ENCODE data around the gene GALNTL6.

The GALNTL6 gene

DNA sequence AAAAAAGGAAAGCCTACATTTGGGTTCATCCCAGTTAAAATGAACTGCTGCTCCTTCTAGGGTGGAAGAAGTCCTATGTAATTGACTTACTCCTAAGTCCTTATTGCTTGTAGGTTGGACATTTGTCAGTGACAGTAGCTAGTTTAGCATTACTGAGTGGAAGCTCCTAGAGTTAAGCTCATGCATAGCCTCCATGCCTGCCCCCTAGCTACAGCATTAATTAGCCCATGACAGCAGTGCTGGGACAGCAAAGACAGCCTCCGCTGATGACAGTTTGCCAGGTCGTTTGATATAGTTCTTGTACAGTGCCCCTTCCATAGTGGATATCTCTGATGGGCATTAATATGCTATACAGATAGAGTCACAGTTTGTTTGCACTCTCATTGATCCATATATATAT, 18.7 kb upstream of the GALNTL6 start:
- H3F3A ChIP-seq (ENCODE audit: insufficient read depth), result no peaks in the 10 kb centered on the region
- TF ChIP-seq EZH2phosphoT487 (conservative IDR thresholded peaks at IDR 0.05; ENCODE audit: low read length), result no peak
- TF ChIP-seq, protein P1, sequence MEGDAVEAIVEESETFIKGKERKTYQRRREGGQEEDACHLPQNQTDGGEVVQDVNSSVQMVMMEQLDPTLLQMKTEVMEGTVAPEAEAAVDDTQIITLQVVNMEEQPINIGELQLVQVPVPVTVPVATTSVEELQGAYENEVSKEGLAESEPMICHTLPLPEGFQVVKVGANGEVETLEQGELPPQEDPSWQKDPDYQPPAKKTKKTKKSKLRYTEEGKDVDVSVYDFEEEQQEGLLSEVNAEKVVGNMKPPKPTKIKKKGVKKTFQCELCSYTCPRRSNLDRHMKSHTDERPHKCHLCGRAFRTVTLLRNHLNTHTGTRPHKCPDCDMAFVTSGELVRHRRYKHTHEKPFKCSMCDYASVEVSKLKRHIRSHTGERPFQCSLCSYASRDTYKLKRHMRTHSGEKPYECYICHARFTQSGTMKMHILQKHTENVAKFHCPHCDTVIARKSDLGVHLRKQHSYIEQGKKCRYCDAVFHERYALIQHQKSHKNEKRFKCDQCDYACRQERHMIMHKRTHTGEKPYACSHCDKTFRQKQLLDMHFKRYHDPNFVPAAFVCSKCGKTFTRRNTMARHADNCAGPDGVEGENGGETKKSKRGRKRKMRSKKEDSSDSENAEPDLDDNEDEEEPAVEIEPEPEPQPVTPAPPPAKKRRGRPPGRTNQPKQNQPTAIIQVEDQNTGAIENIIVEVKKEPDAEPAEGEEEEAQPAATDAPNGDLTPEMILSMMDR (IDR thresholded peaks at IDR 0.05; ENCODE audit: insufficient read depth, low read length, poor library complexity, severe bottlenecking), result no peak
- no peaks in the 10 kb centered on the region for H4K20me1 ChIP-seq (ENCODE audit: low read depth, low read length)
- no peak overlapping the region for H3K4me2 ChIP-seq (ENCODE audit: low read depth, low read length, poor library complexity, severe bottlenecking)
- no peaks in the 10 kb centered on the region for H3K36me3 ChIP-seq (ENCODE audit: low read length)
- H3K79me2 ChIP-seq (ENCODE audit: insufficient read depth, low read length), result no peaks in the 10 kb centered on the region
- no peaks in the 10 kb centered on the region for H3K27me3 ChIP-seq (ENCODE audit: low read length)
- no peaks in the 10 kb centered on the region for H3K9me2 ChIP-seq (replicated peaks; ENCODE audit: insufficient read depth, low read length)
- no peak overlapping the region for H2AFZ ChIP-seq (ENCODE audit: low read depth, low read length, severe bottlenecking)
- no peak overlapping the region for H3K27ac ChIP-seq (ENCODE audit: low read depth, low read length)
- H3K9ac ChIP-seq (ENCODE audit: low read length), result no peak overlapping the region
- no peak overlapping the region for H3K4me3 ChIP-seq (ENCODE audit: insufficient read depth, low read length, poor library complexity, severe bottlenecking)
- H3K9me3 ChIP-seq (ENCODE audit: insufficient read depth, low read length), result no peaks in the 10 kb centered on the region

- H3K4me2 ChIP-seq (ENCODE audit: low read depth, low read length, poor library complexity, severe bottlenecking), result no peak overlapping the region
- no peak overlapping the region for H3K27ac ChIP-seq (ENCODE audit: low read depth, low read length)
- H4K20me1 ChIP-seq (ENCODE audit: low read depth, low read length), result no peaks in the 10 kb centered on the region
- no peak overlapping the region for H3K4me3 ChIP-seq (ENCODE audit: insufficient read depth, low read length, poor library complexity, severe bottlenecking)
- H3K27me3 ChIP-seq (ENCODE audit: low read length), result no peaks in the 10 kb centered on the region
- H3F3A ChIP-seq (ENCODE audit: insufficient read depth), result no peaks in the 10 kb centered on the region
- TF ChIP-seq, protein P1 (IDR thresholded peaks at IDR 0.05; ENCODE audit: insufficient read depth, low read length, poor library complexity, severe bottlenecking), result no peak
- TF ChIP-seq EZH2phosphoT487 (conservative IDR thresholded peaks at IDR 0.05; ENCODE audit: low read length), result no peak
- H3K9ac ChIP-seq (ENCODE audit: low read length), result no peak overlapping the region
- no peak overlapping the region for H2AFZ ChIP-seq (ENCODE audit: low read depth, low read length, severe bottlenecking)
- H3K36me3 ChIP-seq (ENCODE audit: low read length), result no peaks in the 10 kb centered on the region
- H3K9me2 ChIP-seq (replicated peaks; ENCODE audit: insufficient read depth, low read length), result no peaks in the 10 kb centered on the region
- H3K79me2 ChIP-seq (ENCODE audit: insufficient read depth, low read length), result no peaks in the 10 kb centered on the region
- no peaks in the 10 kb centered on the region for H3K9me3 ChIP-seq (ENCODE audit: insufficient read depth, low read length)
Measured at GRCh38 chr4:171809854-171810253, 3.4 kb upstream of the GALNTL6 start.

- H3F3A ChIP-seq (ENCODE audit: insufficient read depth), result no peaks in the 10 kb centered on the region
- TF ChIP-seq EZH2phosphoT487 (conservative IDR thresholded peaks at IDR 0.05; ENCODE audit: low read length), result no peak
- TF ChIP-seq, protein P1 (IDR thresholded peaks at IDR 0.05; ENCODE audit: insufficient read depth, low read length, poor library complexity, severe bottlenecking), result no peak
- no peaks in the 10 kb centered on the region for H3K36me3 ChIP-seq (ENCODE audit: low read length)
- no peak overlapping the region for H3K4me2 ChIP-seq (ENCODE audit: low read depth, low read length, poor library complexity, severe bottlenecking)
- no peak overlapping the region for H3K27ac ChIP-seq (ENCODE audit: low read depth, low read length)
- H3K4me3 ChIP-seq (ENCODE audit: insufficient read depth, low read length, poor library complexity, severe bottlenecking), result no peak overlapping the region
- no peaks in the 10 kb centered on the region for H3K9me2 ChIP-seq (replicated peaks; ENCODE audit: insufficient read depth, low read length)
- H3K9me3 ChIP-seq (ENCODE audit: insufficient read depth, low read length), result no peaks in the 10 kb centered on the region
- no peaks in the 10 kb centered on the region for H3K27me3 ChIP-seq (ENCODE audit: low read length)
- no peaks in the 10 kb centered on the region for H4K20me1 ChIP-seq (ENCODE audit: low read depth, low read length)
- no peaks in the 10 kb centered on the region for H3K79me2 ChIP-seq (ENCODE audit: insufficient read depth, low read length)
- no peak overlapping the region for H3K9ac ChIP-seq (ENCODE audit: low read length)
- H2AFZ ChIP-seq (ENCODE audit: low read depth, low read length, severe bottlenecking), result no peak overlapping the region
Measured at GRCh38 chr4:171812333-171812664, 905 bp upstream of the GALNTL6 start.
